ENCODE results near the gene CTNND2.

Gene CTNND2

DNA sequence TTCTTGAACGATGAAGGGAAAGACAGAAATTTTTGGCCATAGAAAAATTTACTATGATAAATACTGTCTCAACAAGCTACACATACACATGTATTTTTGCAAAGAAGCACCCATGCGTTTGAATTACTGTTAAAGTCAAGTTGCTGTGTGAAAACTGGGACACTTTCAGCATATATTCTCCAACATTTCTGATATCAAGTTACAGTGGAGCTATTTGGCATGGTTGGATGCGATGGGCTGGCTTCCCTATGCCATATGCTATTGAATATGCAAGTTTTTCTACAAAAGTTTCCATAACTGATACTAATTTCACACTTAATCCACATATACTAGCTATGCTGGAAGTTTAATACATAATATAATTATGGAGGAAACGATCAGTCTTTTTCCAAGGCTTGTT, 381.4 kb downstream of the CTNND2 start:
- H3K9ac ChIP-seq (ENCODE audit: insufficient read length, low read depth) = no peak overlapping the region
- no peak for TF ChIP-seq YY1 (IDR thresholded peaks at IDR 0.05; ENCODE audit: insufficient read depth, insufficient read length)
- no peaks in the 10 kb centered on the region for H3K27me3 ChIP-seq (ENCODE audit: insufficient read depth, insufficient read length)
- H3K4me3 ChIP-seq (ENCODE audit: insufficient read length, low read depth) = no peak overlapping the region
- peaks cover 4% of the 10 kb centered on the region for H3K4me1 ChIP-seq (ENCODE audit: insufficient read depth, insufficient read length)
- H3K36me3 ChIP-seq (ENCODE audit: insufficient read depth, insufficient read length, low read length) = no peaks in the 10 kb centered on the region
- DNase-seq (ENCODE audit: low read depth, low spot score) = no peak
- no peaks in the 10 kb centered on the region for H3K9me3 ChIP-seq (ENCODE audit: insufficient read depth, low read length)

DNA sequence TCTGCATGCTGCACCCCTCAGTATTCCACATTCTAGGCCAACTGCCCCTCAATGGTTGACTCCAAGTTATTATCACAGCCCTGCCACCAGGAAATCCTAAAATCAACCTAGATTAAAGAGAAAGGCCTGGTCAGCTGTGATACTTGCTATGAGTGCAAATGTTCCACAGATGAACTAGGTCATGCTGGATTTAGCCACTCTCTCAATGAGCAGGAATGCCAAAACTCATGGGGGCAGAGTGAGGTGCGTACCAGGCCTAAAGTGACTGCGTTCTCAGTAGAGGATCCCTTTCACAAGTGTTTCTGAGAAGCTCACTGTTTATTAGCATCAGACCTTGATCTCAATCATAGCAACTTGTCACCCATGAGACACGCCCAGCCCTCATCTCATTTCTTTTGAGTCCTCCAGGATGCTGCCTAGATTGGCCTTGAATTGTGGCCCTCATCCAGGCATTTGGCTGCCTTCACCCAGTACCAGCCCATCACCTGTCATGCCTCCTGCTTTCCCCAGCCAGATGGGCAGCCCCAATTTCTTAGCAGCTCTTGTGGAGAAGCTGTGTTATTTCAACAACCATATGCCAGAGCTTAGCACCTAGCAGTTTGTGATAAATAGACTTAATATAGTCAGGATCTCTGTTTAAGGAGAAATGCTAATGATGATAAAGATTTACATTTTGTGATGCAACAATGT, 383.9 kb downstream of the CTNND2 start:
- H3K9me3 ChIP-seq (ENCODE audit: insufficient read depth, low read length) = no peaks in the 10 kb centered on the region

DNA sequence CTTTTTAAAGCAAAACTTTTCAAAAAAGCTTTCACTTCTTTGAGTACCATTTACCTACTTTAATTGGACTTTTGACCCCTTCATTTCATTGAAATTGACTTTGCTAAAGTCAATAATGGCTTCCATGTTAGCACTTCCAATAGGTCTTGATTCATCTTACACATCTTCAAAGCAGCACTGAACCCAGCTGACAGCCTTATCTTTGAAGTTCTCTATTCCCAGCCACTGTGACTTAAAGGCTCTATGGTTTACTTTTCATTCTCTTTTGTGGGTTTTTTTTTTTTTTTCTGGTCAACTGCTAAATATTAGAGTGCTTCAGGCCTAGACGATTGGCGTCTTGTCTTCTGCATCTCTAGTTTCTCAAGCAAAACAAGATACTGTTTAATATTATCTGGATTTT, 385.0 kb downstream of the CTNND2 start:
- H3K36me3 ChIP-seq (ENCODE audit: insufficient read depth, insufficient read length, low read length) = no peaks in the 10 kb centered on the region
- DNase-seq (ENCODE audit: low read depth, low spot score) = no peak
- H3K4me3 ChIP-seq (ENCODE audit: insufficient read length, low read depth) = no peak overlapping the region
- no peaks in the 10 kb centered on the region for H3K27me3 ChIP-seq (ENCODE audit: insufficient read depth, insufficient read length)
- H3K4me1 ChIP-seq (ENCODE audit: insufficient read depth, insufficient read length) = no peaks in the 10 kb centered on the region
- H3K9ac ChIP-seq (ENCODE audit: insufficient read length, low read depth) = no peak overlapping the region
- TF ChIP-seq SUZ12 (IDR thresholded peaks at IDR 0.05; ENCODE audit: extremely low read depth, insufficient read depth, insufficient read length) = no peak
- TF ChIP-seq YY1 (IDR thresholded peaks at IDR 0.05; ENCODE audit: insufficient read depth, insufficient read length) = no peak
- no peak for TF ChIP-seq ZNF274 (IDR thresholded peaks at IDR 0.05; ENCODE audit: low read depth, low read length)
- H3K9me3 ChIP-seq (ENCODE audit: insufficient read depth, low read length) = no peaks in the 10 kb centered on the region

More for the DNA sequence above, 383.9 kb downstream of the CTNND2 start:
- no peak for DNase-seq (ENCODE audit: low read depth, low spot score)
- Histone ChIP-seq H3K27me3 (ENCODE audit: insufficient read depth, insufficient read length) (no peaks in the 10 kb centered on the region), H3K36me3 (ENCODE audit: insufficient read depth, insufficient read length, low read length) (no peaks in the 10 kb centered on the region), H3K9ac (ENCODE audit: insufficient read length, low read depth) (no peak overlapping the region), H3K4me1 (ENCODE audit: insufficient read depth, insufficient read length) (peaks cover under 1% of the 10 kb centered on the region), H3K4me3 (ENCODE audit: insufficient read length, low read depth) (no peak overlapping the region)
- TF ChIP-seq YY1 (IDR thresholded peaks at IDR 0.05; ENCODE audit: insufficient read depth, insufficient read length) (no peak), SUZ12 (IDR thresholded peaks at IDR 0.05; ENCODE audit: extremely low read depth, insufficient read depth, insufficient read length) (no peak)

DNA sequence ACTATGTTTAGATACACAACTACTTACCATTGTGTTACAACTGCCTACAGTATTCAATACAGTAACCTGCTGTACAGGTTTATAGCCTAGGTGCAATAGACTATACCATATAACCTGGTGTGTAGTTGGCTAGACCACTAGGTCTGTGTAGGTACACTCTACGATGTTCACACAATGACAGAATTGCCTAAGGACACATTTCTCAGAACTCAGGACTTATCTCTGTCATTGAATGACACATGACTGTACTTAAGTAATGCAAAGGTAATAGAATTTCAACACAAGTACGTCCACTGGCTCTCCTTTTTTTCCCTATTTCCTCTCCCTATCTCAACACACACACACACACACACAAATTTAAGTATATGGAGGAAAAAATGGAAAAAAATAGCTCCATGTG, 385.6 kb downstream of the CTNND2 start:
- no peaks in the 10 kb centered on the region for H3K4me1 ChIP-seq (ENCODE audit: insufficient read depth, insufficient read length)
- no peak for DNase-seq (ENCODE audit: low read depth, low spot score)
- H3K9me3 ChIP-seq (ENCODE audit: insufficient read depth, low read length) = no peaks in the 10 kb centered on the region
- H3K4me3 ChIP-seq (ENCODE audit: insufficient read length, low read depth) = no peak overlapping the region
- no peak for TF ChIP-seq SUZ12 (IDR thresholded peaks at IDR 0.05; ENCODE audit: extremely low read depth, insufficient read depth, insufficient read length)
- no peak for TF ChIP-seq YY1 (IDR thresholded peaks at IDR 0.05; ENCODE audit: insufficient read depth, insufficient read length)
- no peak for TF ChIP-seq ZNF274 (IDR thresholded peaks at IDR 0.05; ENCODE audit: low read depth, low read length)
- H3K9ac ChIP-seq (ENCODE audit: insufficient read length, low read depth) = no peak overlapping the region
- H3K36me3 ChIP-seq (ENCODE audit: insufficient read depth, insufficient read length, low read length) = no peaks in the 10 kb centered on the region
- H3K27me3 ChIP-seq (ENCODE audit: insufficient read depth, insufficient read length) = no peaks in the 10 kb centered on the region

DNA sequence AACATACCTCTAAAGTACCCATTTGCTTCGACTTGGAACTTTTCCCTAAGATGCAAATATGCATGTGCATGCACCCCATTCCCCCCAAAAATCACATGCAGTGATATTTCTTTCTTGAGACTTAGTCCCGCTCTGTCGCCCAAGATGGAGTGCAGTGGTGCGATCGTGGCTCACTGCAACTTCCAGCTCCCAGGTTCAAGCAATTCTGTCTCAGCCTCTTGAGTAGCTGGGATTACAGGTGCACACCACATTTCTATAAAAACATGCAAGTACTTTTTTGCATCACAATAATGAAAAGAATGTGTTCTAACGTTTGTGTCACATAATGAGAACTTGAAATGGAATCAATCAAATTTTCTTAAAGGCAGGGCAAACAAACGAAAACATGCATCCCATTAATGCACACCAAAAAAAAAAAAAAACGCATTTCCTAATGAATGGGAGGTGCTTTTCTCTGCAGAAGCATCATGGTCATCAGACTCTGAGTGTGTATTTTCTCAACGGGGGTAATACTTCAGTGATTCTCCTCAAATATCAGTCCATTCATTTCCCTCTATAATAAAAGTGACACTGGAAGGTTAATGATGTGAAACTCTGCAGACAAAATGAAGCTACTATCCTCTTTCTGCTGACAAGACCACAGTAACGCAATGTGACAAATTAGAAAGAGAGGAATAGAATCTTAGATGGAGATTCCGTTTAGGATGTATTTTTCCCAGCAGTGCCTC, 389.4 kb downstream of the CTNND2 start:
- H3K36me3 ChIP-seq (ENCODE audit: insufficient read depth, insufficient read length, low read length) = no peaks in the 10 kb centered on the region
- no peaks in the 10 kb centered on the region for H3K4me1 ChIP-seq (ENCODE audit: insufficient read depth, insufficient read length)
- no peak for TF ChIP-seq SUZ12 (IDR thresholded peaks at IDR 0.05; ENCODE audit: extremely low read depth, insufficient read depth, insufficient read length)
- TF ChIP-seq YY1 (IDR thresholded peaks at IDR 0.05; ENCODE audit: insufficient read depth, insufficient read length) = no peak
- no peak overlapping the region for H3K9ac ChIP-seq (ENCODE audit: insufficient read length, low read depth)
- no peaks in the 10 kb centered on the region for H3K9me3 ChIP-seq (ENCODE audit: insufficient read depth, low read length)
- no peak for DNase-seq (ENCODE audit: low read depth, low spot score)
- H3K4me3 ChIP-seq (ENCODE audit: insufficient read length, low read depth) = no peak overlapping the region
- no peaks in the 10 kb centered on the region for H3K27me3 ChIP-seq (ENCODE audit: insufficient read depth, insufficient read length)

DNA sequence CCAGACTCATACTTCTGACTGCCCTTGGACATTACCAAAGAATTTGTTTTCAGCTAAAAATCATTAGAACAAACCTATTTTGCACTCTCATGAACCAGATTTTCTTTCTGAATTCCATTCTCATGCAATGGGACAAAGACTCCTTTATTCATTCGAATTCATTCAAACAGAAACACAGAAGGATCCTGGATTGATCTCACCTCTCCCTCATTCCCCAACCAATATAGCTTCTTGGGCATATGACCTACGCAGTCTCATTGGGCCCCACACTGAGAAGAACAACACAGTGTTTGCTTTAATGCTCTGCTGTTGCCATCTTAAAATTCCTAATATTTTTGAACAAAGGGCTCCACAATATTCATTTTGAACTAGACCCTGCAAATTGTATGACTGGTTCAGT, 392.4 kb downstream of the CTNND2 start:
- TF ChIP-seq YY1 (IDR thresholded peaks at IDR 0.05; ENCODE audit: insufficient read depth, insufficient read length) (no peak), ZNF274 (IDR thresholded peaks at IDR 0.05; ENCODE audit: low read depth, low read length) (no peak), SUZ12 (IDR thresholded peaks at IDR 0.05; ENCODE audit: extremely low read depth, insufficient read depth, insufficient read length) (no peak)
- H3K36me3 ChIP-seq (ENCODE audit: insufficient read depth, insufficient read length, low read length) = no peaks in the 10 kb centered on the region
- H3K4me1 ChIP-seq (ENCODE audit: insufficient read depth, insufficient read length) = no peaks in the 10 kb centered on the region
- no peaks in the 10 kb centered on the region for H3K27me3 ChIP-seq (ENCODE audit: insufficient read depth, insufficient read length)
- DNase-seq (ENCODE audit: low read depth, low spot score) = no peak
- no peak overlapping the region for H3K9ac ChIP-seq (ENCODE audit: insufficient read length, low read depth)
- no peak overlapping the region for H3K4me3 ChIP-seq (ENCODE audit: insufficient read length, low read depth)
- H3K9me3 ChIP-seq (ENCODE audit: insufficient read depth, low read length) = no peaks in the 10 kb centered on the region

DNA sequence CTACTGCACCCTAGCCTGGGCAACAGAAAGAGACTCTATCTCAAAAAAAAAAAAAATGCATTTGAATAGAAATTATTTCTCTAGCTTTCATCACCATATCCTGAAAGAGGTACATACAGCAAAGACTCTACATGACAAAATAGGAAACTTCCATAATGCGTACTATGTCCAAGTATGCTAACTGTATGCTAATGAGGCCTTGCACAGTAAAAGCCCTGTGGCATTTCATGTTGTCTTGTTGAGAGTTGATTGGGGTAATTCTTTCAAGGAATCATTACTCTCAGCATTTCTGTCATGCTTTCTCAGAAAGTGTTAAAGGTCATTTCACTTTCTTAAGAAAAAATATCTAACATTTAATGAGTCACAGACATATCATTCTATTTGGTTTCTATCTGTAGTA, 393.4 kb downstream of the CTNND2 start:
- Histone ChIP-seq H3K4me1 (ENCODE audit: insufficient read depth, insufficient read length) (no peaks in the 10 kb centered on the region), H3K9me3 (ENCODE audit: insufficient read depth, low read length) (no peaks in the 10 kb centered on the region), H3K36me3 (ENCODE audit: insufficient read depth, insufficient read length, low read length) (no peaks in the 10 kb centered on the region), H3K9ac (ENCODE audit: insufficient read length, low read depth) (no peak overlapping the region), H3K4me3 (ENCODE audit: insufficient read length, low read depth) (no peak overlapping the region), H3K27me3 (ENCODE audit: insufficient read depth, insufficient read length) (no peaks in the 10 kb centered on the region)
- no peak for DNase-seq (ENCODE audit: low read depth, low spot score)
- TF ChIP-seq ZNF274 (IDR thresholded peaks at IDR 0.05; ENCODE audit: low read depth, low read length) = no peak
- TF ChIP-seq YY1 (IDR thresholded peaks at IDR 0.05; ENCODE audit: insufficient read depth, insufficient read length) = no peak
- TF ChIP-seq SUZ12 (IDR thresholded peaks at IDR 0.05; ENCODE audit: extremely low read depth, insufficient read depth, insufficient read length) = no peak
